Measurements from ENCODE around the gene TNF. TPM values are rescaled to one million over a fixed set of nuclear protein-coding genes. Genes with fewer than 3 reads are reported as not detected.
A peak's percentile ranks its signal among the peaks of the same experiment; 100 is the strongest.
"Not testable (repeated sequence)": the region's sequence is repeated elsewhere in the genome, so short reads cannot be mapped to it uniquely, and the experiment has no call there.

Gene TNF
- total RNA-seq, 4 donors from 2014 or later, result 1.0 to 6.4 (median 3.3) TPM

DNA sequence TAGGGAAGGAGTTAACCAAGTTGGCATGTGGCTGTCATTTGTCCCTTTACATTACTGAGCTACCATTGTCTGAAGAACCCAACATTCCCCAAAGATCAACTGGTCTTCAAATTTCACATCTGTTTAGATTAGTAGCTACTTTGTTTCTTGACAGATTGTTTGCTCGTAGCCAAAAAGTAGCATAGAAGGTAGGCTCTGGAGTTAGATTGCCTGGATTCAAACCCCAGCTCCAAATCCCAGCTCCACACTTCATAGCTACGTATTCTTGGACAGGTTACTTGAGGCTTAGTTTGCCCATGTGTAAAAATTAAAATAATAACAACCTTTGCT is 26.9 kb upstream of the TNF start:
- Histone ChIP-seq H3K9me3 (no peaks in the 10 kb centered on the region), H3K4me3 (peak overlapping the region; percentile 40), H3K27ac (peak overlapping the region; percentile 57), H3K36me3 (peaks cover 38% of the 10 kb centered on the region), H3K27me3 (no peaks in the 10 kb centered on the region), H3K4me1 (peaks cover 22% of the 10 kb centered on the region)
- no peak for DNase-seq (ENCODE audit: low spot score in 2 of 2)
- TF ChIP-seq, protein P1, sequence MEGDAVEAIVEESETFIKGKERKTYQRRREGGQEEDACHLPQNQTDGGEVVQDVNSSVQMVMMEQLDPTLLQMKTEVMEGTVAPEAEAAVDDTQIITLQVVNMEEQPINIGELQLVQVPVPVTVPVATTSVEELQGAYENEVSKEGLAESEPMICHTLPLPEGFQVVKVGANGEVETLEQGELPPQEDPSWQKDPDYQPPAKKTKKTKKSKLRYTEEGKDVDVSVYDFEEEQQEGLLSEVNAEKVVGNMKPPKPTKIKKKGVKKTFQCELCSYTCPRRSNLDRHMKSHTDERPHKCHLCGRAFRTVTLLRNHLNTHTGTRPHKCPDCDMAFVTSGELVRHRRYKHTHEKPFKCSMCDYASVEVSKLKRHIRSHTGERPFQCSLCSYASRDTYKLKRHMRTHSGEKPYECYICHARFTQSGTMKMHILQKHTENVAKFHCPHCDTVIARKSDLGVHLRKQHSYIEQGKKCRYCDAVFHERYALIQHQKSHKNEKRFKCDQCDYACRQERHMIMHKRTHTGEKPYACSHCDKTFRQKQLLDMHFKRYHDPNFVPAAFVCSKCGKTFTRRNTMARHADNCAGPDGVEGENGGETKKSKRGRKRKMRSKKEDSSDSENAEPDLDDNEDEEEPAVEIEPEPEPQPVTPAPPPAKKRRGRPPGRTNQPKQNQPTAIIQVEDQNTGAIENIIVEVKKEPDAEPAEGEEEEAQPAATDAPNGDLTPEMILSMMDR (IDR thresholded peaks at IDR 0.05), result no peak
- no peak for TF ChIP-seq POLR2AphosphoS5 (IDR thresholded peaks at IDR 0.05)
- WGBS, result 87% methylated on average over 2 of the region's 2 CpGs

DNA sequence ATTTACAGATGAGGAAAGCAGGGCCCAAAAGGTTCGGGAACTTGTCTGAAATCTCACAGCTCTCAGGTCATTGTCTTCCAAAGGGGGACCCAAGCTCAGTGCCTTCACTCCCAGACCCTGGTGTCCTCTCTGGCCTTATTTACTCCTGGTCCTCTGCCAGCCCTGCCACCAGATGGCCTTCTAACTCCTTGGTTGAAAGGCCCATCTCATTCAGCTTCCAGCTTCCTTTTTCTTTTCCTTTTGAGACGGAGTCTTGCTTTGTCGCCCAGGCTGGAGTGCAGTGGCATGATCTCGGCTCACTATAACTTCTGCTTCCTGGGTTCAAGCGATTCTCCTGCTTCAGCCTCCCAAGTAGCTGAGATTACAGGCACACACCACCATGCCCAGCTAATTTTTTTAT is 24.0 kb upstream of the TNF start:
- Histone ChIP-seq H3K36me3 (peaks cover 51% of the 10 kb centered on the region), H3K4me1 (peaks cover 18% of the 10 kb centered on the region)
- not testable (repeated sequence) for H3K27me3 ChIP-seq; H3K27ac ChIP-seq; H3K9me3 ChIP-seq; DNase-seq (ENCODE audit: low spot score in 2 of 2); H3K4me3 ChIP-seq
- 63% methylated on average over 5 of the region's 5 CpGs for WGBS

- no peak for TF ChIP-seq EP300 (IDR thresholded peaks at IDR 0.05)
- TF ChIP-seq, protein P1 (IDR thresholded peaks at IDR 0.05), result no peak
- TF ChIP-seq POLR2AphosphoS5 (IDR thresholded peaks at IDR 0.05), result no peak
- TF ChIP-seq POLR2A (IDR thresholded peaks at IDR 0.05), result no peak
- no peak for DNase-seq (ENCODE audit: low spot score in 2 of 2)
- H3K27me3 ChIP-seq, result no peaks in the 10 kb centered on the region
- peaks cover 25% of the 10 kb centered on the region for H3K4me1 ChIP-seq
- no peak overlapping the region for H3K27ac ChIP-seq
- no peaks in the 10 kb centered on the region for H3K9me3 ChIP-seq
- peaks cover 61% of the 10 kb centered on the region for H3K36me3 ChIP-seq
- WGBS, result 78% methylated on average over 3 of the region's 3 CpGs
- H3K4me3 ChIP-seq, result no peak overlapping the region
Observed at GRCh38 chr6:31556307-31556706, 19.1 kb upstream of the TNF start.

DNA sequence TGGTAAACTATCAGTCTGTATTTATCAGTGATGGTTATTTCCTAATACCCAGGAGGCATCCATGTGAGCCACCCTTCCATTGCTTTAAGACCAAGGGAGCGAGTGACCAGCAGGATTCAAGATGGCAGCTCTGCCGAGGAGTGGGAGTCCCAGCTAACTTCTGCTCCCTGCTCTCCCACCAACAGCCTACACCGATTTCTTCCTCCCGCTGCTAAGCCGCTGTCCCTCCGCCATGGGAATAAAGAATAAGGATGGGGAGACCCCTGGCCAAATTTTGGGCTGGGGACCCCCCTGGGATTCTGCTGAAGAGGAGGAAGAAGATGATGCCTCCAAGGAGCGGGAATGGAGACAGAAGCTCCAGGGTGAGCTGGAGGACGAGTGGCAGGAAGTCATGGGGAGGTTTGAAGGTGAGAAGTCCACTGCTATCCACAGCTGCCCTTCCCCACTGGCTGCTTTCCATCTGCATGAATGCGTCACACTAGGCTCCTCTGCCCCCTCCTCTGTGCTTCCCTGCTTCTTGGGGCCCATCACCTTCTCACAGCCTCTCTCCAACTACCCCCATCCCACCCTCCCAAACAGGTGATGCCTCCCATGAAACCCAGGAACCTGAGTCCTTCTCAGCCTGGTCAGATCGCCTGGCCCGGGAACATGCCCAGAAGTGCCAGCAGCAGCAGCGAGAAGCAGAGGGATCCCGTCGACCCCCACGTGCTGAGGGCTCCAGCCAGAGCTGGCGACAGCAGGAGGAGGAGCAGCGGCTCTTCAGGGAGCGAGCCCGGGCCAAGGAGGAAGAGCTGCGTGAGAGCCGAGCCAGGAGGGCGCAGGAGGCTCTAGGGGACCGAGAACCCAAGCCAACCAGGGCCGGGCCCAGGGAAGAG is 17.7 kb upstream of the TNF start:
- Histone ChIP-seq H3K27me3 (no peaks in the 10 kb centered on the region), H3K4me3 (no peak overlapping the region)

GRCh38 chr6:31558318-31558625 is 17.1 kb upstream of the TNF start:
- H3K27ac ChIP-seq, result no peak overlapping the region
- TF ChIP-seq, protein P1 (IDR thresholded peaks at IDR 0.05), result no peak
- TF ChIP-seq EP300 (IDR thresholded peaks at IDR 0.05) (no peak), POLR2AphosphoS5 (IDR thresholded peaks at IDR 0.05) (no peak)
- no peak for DNase-seq (ENCODE audit: low spot score in 2 of 2)
- H3K27me3 ChIP-seq, result no peaks in the 10 kb centered on the region
- no peaks in the 10 kb centered on the region for H3K9me3 ChIP-seq
- H3K36me3 ChIP-seq, result peaks cover 50% of the 10 kb centered on the region
- no peak overlapping the region for H3K4me3 ChIP-seq
- peaks cover 26% of the 10 kb centered on the region for H3K4me1 ChIP-seq
- 69% methylated on average over 4 of the region's 8 CpGs for WGBS

More for the DNA sequence above, 17.7 kb upstream of the TNF start:
- H3K36me3 ChIP-seq, result peaks cover 52% of the 10 kb centered on the region
- 71% methylated on average over 14 of the region's 24 CpGs for WGBS
- TF ChIP-seq POLR2A (IDR thresholded peaks at IDR 0.05), result no peak
- no peak for TF ChIP-seq POLR2AphosphoS5 (IDR thresholded peaks at IDR 0.05)
- TF ChIP-seq, protein P1 (IDR thresholded peaks at IDR 0.05), result no peak
- no peak for TF ChIP-seq EP300 (IDR thresholded peaks at IDR 0.05)
- H3K27ac ChIP-seq, result no peak overlapping the region
- no peaks in the 10 kb centered on the region for H3K9me3 ChIP-seq
- no peak for DNase-seq (ENCODE audit: low spot score in 2 of 2)
- H3K4me1 ChIP-seq, result peaks cover 26% of the 10 kb centered on the region
